OCI-LY1 (cell line): ENCODE results near the gene WIZ.

Source experiments
- H2AFZ ChIP-seq: fragments of 200-600 bp; sonication (generic), shearing (Covaris generic); 2 replicates; pipeline ENCODE4 v1.6.0; 2014; ENCODE audit warnings: antibody characterized with exemption, mild to moderate bottlenecking, low read length
- H3F3A ChIP-seq: fragments of 200-600 bp; sonication (generic), shearing (Covaris generic); 2 replicates; pipeline ENCODE4 v1.6.0; 2014; ENCODE audit warnings: mild to moderate bottlenecking, antibody characterized with exemption, low read length, moderate library complexity; ENCODE audit not compliant: insufficient read depth
- H3K27ac ChIP-seq: fragments of 200-600 bp; sonication (generic); 2 replicates; pipeline ENCODE4 v1.5.1; 2014; ENCODE audit warnings: low read length, mixed run types, mild to moderate bottlenecking, low read depth; ENCODE audit not compliant: poor library complexity, severe bottlenecking
- H3K27me3 ChIP-seq: fragments of 200-600 bp; sonication (generic); 2 replicates; pipeline ENCODE4 v1.6.0; 2014; ENCODE audit warnings: antibody characterized with exemption, mild to moderate bottlenecking, low read length, moderate library complexity; ENCODE audit not compliant: insufficient read depth
- H3K36me3 ChIP-seq: fragments of 200-600 bp; sonication (generic); 2 replicates; pipeline ENCODE4 v1.6.1; 2014; ENCODE audit warnings: mild to moderate bottlenecking, antibody characterized with exemption, low read length, moderate library complexity, mixed read lengths; ENCODE audit not compliant: insufficient read depth
- H3K4me1 ChIP-seq: fragments of 200-600 bp; sonication (generic); 2 replicates; pipeline ENCODE4 v1.5.1; 2014; ENCODE audit warnings: mild to moderate bottlenecking, low read length, moderate library complexity; ENCODE audit not compliant: insufficient read depth, severe bottlenecking
- H3K4me2 ChIP-seq: fragments of 200-600 bp; sonication (generic), shearing (Covaris generic); 2 replicates; pipeline ENCODE4 v1.6.1; 2014; ENCODE audit warnings: low read length
- H3K4me3 ChIP-seq: fragments of 200-600 bp; sonication (generic); 2 replicates; pipeline ENCODE4 v1.5.1; 2014; ENCODE audit warnings: low read length, low read depth, mild to moderate bottlenecking, mixed read lengths; ENCODE audit not compliant: poor library complexity, severe bottlenecking
- H3K79me2 ChIP-seq: fragments of 200-600 bp; shearing (Covaris generic); 2 replicates; pipeline ENCODE4 v1.6.1; 2016; ENCODE audit warnings: mixed run types, low read length, mixed read lengths; ENCODE audit not compliant: insufficient read depth
- H3K9ac ChIP-seq: fragments of 200-600 bp; sonication (generic), shearing (Covaris generic); 2 replicates; pipeline ENCODE4 v1.6.1; 2014; ENCODE audit warnings: mild to moderate bottlenecking, low read length, mixed read lengths
- H3K9me2 ChIP-seq: fragments of 200-600 bp; sonication (generic), shearing (Covaris generic); 2 replicates; pipeline ENCODE4 v1.6.1; 2014; ENCODE audit warnings: low read depth, mild to moderate bottlenecking, low read length, mixed read lengths
- H3K9me3 ChIP-seq: fragments of 200-600 bp; shearing (Covaris generic); 2 replicates; pipeline ENCODE4 v1.6.1; 2014; ENCODE audit warnings: low read length, mixed read lengths
- H4K20me1 ChIP-seq: fragments of 200-600 bp; sonication (generic), shearing (Covaris generic); 2 replicates; pipeline ENCODE4 v1.6.0; 2016; ENCODE audit warnings: mild to moderate bottlenecking, low read length; ENCODE audit not compliant: insufficient read depth
- EZH2 ChIP-seq: fragments of 200-600 bp; sonication (generic), shearing (Covaris generic); IDR thresholded peaks from 2 replicates; pipeline ENCODE4 v1.8.0; 2017; ENCODE audit warnings: borderline replicate concordance, mixed run types, mild to moderate bottlenecking, antibody characterized with exemption, low read length, moderate library complexity, mixed read lengths
- TF ChIP-seq, protein P1 (sequence below): fragments of 200-600 bp; sonication (generic), shearing (Covaris generic); IDR thresholded peaks from 2 replicates; pipeline ENCODE4 v1.5.1; 2017; ENCODE audit warnings: mild to moderate bottlenecking, antibody characterized with exemption, low read length, moderate library complexity, mixed read lengths

Gene WIZ

DNA sequence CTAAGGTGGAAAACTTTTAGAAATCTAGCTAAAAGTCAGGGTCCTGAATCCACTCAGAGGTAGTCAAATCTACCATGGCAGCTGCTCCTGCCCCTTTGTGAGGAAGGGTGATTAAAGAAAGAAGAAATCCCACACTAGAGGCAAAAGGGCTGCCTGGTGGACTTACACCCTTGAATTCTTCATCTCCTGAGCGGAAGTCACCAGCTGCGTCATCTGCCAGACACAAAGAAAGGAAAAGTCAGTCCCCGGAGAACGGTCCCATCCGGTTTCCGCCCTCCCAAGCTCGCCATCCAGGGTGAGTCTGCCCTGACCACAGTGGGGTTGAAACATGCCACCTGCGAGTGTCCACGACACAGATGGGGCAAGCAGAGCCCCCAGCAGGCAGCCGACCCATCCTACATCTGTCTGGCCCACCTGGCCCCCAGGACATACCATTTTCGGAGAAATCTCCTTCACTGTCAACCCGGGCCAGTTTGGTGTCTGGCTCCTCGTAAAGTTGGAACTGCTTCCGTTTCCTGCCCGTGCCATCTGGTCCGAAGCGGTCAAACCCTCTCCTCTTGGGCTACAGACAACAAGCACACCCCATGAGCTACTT, 77.9 kb downstream of the WIZ start:
- Histone ChIP-seq H3K4me3 (no peak overlapping the region), H3K27ac (no peak overlapping the region), H3K4me1 (peaks cover 17% of the 10 kb centered on the region), H3K9me2 (no peaks in the 10 kb centered on the region), H4K20me1 (no peaks in the 10 kb centered on the region), H3K9ac (no peak overlapping the region), H3K79me2 (peaks cover 28% of the 10 kb centered on the region), H3K36me3 (peaks cover 78% of the 10 kb centered on the region), H3K9me3 (no peaks in the 10 kb centered on the region), H3K4me2 (no peak overlapping the region), H3K27me3 (no peaks in the 10 kb centered on the region), H2AFZ (no peak overlapping the region), H3F3A (no peaks in the 10 kb centered on the region)
- TF ChIP-seq EZH2 = no peak
- TF ChIP-seq, protein P1, sequence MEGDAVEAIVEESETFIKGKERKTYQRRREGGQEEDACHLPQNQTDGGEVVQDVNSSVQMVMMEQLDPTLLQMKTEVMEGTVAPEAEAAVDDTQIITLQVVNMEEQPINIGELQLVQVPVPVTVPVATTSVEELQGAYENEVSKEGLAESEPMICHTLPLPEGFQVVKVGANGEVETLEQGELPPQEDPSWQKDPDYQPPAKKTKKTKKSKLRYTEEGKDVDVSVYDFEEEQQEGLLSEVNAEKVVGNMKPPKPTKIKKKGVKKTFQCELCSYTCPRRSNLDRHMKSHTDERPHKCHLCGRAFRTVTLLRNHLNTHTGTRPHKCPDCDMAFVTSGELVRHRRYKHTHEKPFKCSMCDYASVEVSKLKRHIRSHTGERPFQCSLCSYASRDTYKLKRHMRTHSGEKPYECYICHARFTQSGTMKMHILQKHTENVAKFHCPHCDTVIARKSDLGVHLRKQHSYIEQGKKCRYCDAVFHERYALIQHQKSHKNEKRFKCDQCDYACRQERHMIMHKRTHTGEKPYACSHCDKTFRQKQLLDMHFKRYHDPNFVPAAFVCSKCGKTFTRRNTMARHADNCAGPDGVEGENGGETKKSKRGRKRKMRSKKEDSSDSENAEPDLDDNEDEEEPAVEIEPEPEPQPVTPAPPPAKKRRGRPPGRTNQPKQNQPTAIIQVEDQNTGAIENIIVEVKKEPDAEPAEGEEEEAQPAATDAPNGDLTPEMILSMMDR = no peak

DNA sequence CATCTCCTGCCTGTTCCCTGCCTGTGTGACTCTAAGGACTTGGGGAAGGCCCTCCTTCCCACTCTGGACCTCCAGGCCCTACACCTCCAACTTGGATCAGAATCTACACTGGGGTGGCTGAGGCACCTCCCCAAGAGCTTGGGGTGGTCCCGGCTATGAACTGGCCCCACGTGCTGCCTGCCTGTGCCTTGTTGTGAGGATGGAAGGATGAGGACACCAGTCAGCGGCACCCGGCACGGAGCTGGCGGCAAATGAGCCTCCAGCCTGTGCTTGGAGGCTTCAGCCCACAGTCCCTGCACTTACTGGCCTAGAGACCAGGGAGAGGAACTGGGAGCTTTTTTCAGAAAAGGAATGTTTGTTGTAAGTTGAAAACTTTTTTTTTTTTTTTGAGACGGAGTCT, 78.6 kb downstream of the WIZ start:
- H2AFZ ChIP-seq = no peak overlapping the region
- no peaks in the 10 kb centered on the region for H3K27me3 ChIP-seq
- peaks cover 10% of the 10 kb centered on the region for H3K4me1 ChIP-seq
- no peaks in the 10 kb centered on the region for H3K9me3 ChIP-seq
- H3K9ac ChIP-seq = no peak overlapping the region
- H3F3A ChIP-seq = no peaks in the 10 kb centered on the region
- H3K4me2 ChIP-seq = no peak overlapping the region
- no peak overlapping the region for H3K27ac ChIP-seq
- no peaks in the 10 kb centered on the region for H4K20me1 ChIP-seq
- H3K9me2 ChIP-seq = no peaks in the 10 kb centered on the region
- TF ChIP-seq EZH2 = no peak
- TF ChIP-seq, protein P1 = no peak
- H3K36me3 ChIP-seq = peaks cover 83% of the 10 kb centered on the region
- no peak overlapping the region for H3K4me3 ChIP-seq
- H3K79me2 ChIP-seq = peaks cover 21% of the 10 kb centered on the region
